B cell (primary cell): ENCODE results near the gene ITPR2. TPM values are rescaled to one million over a fixed set of nuclear protein-coding genes. Genes with fewer than 3 reads are reported as not detected.

Source experiments
- ATAC-seq: fragments of 200-7000 bp; cut with Tn5 transposase; one replicate; pipeline ENCODE4 v1.10.0; 2021; ENCODE audit warnings: low read depth, mild to moderate bottlenecking, moderate number of reproducible peaks, moderate library complexity
- CTCF ChIA-PET: fragments of 350-600 bp; sonication (Branson Sonifier 250); formaldehyde crosslinking; loops from one replicate; lab custom pipeline; 2021; ENCODE audit warnings: antibody characterized with exemption, inconsistent platforms; lab: Charles Lee
- POLR2A ChIA-PET: fragments of 350-600 bp; sonication (Branson Sonifier 250); formaldehyde crosslinking; loops from one replicate; lab custom pipeline; 2021; ENCODE audit warnings: antibody characterized with exemption; lab: Charles Lee
- DNase-seq: peaks from one replicate; pipeline ENCODE4 v3.0.0; 2013
- H2AFZ ChIP-seq: 2 replicates; pipeline ENCODE4 v1.6.1; 2012; ENCODE audit warnings: mild to moderate bottlenecking, low read depth, low read length; ENCODE audit not compliant: insufficient read depth, poor library complexity, severe bottlenecking
- H3K27ac ChIP-seq, 2 donors: 1 replicate in 1 of 2; 2 replicates in 1 of 2; pipeline ENCODE4 v1.5.1; 2012 to 2013; ENCODE audit warnings: low read length in 2 of 2, mild to moderate bottlenecking in 2 of 2, moderate library complexity in 1 of 2
- H3K27me3 ChIP-seq, 4 experiments: fragments of 200-600 bp in 1 of 4; sonication (generic) in 1 of 4; replicated peaks in 1 of 4; 1 replicate in 2 of 4; 2 replicates in 2 of 4; pipeline versions ENCODE4 v1.6.1 to v1.7.0; 2013 to 2016; ENCODE audit warnings: low read length in 3 of 4, mild to moderate bottlenecking in 2 of 4, mixed read lengths in 1 of 4, moderate library complexity in 1 of 4; ENCODE audit not compliant: insufficient read depth in 4 of 4, control insufficient read depth in 3 of 4; ENCODE audit errors: control extremely low read depth in 1 of 4
- H3K36me3 ChIP-seq, 2 experiments: replicated peaks in 1 of 2; 1 replicate in 1 of 2; 2 replicates in 1 of 2; pipeline versions ENCODE4 v1.6.1 to v1.7.1; 2013; ENCODE audit warnings: low read length in 1 of 2; ENCODE audit not compliant: insufficient read depth in 2 of 2, control insufficient read depth in 1 of 2; ENCODE audit errors: control extremely low read depth in 1 of 2, extremely low read depth in 1 of 2
- H3K4me1 ChIP-seq, 2 donors: fragments of 200-600 bp in 1 of 2; sonication (generic) in 1 of 2; 1 replicate in 1 of 2; 2 replicates in 1 of 2; pipeline versions ENCODE4 v1.5.1 to v1.6.1; 2013 to 2017; ENCODE audit warnings: low read length in 2 of 2; ENCODE audit not compliant: control insufficient read depth in 2 of 2, insufficient read depth in 2 of 2
- H3K4me2 ChIP-seq: replicated peaks from 2 replicates; pipeline ENCODE3; 2012; ENCODE audit warnings: mild to moderate bottlenecking, low read depth, low read length; ENCODE audit not compliant: poor library complexity, severe bottlenecking
- H3K4me3 ChIP-seq, 5 experiments: fragments of 200-600 bp in 1 of 5; sonication (generic) in 1 of 5; 1 replicate in 3 of 5; 2 replicates in 2 of 5; pipeline versions ENCODE4 v1.5.1 to v1.7.0; 2011 to 2016; ENCODE audit warnings: low read length in 4 of 5, mild to moderate bottlenecking in 4 of 5, low read depth in 2 of 5, control low read depth in 1 of 5, moderate library complexity in 1 of 5; ENCODE audit not compliant: insufficient read depth in 1 of 5; ENCODE audit errors: control extremely low read depth in 1 of 5, extremely low read depth in 1 of 5
- H3K79me2 ChIP-seq: fragments of 200-600 bp; sonication (generic); one replicate; pipeline ENCODE4 v1.6.0; 2016; ENCODE audit warnings: low read length; ENCODE audit not compliant: control insufficient read depth, insufficient read depth
- H3K9ac ChIP-seq: fragments of 200-600 bp; sonication (generic); 2 replicates; pipeline ENCODE4 v1.6.1; 2017; ENCODE audit warnings: mild to moderate bottlenecking, low read length, moderate library complexity
- H3K9me3 ChIP-seq, 3 donors: one replicate each; pipeline versions ENCODE4 v1.6.1 to v1.7.1; 2013; ENCODE audit warnings: low read length in 2 of 3; ENCODE audit not compliant: control insufficient read depth in 2 of 3, insufficient read depth in 1 of 3; ENCODE audit errors: control extremely low read depth in 1 of 3
- H4K20me1 ChIP-seq: 2 replicates; pipeline ENCODE4 v1.6.0; 2012; ENCODE audit warnings: mild to moderate bottlenecking, low read length; ENCODE audit not compliant: insufficient read depth, control insufficient read depth, poor library complexity, severe bottlenecking
- H3K27ac Mint-ChIP-seq: one replicate; pipeline ENCODE4 v1.8.0; 2021; ENCODE audit warnings: mixed read lengths
- H3K27me3 Mint-ChIP-seq: one replicate; pipeline ENCODE4 v1.8.0; 2021; ENCODE audit warnings: mixed read lengths
- H3K4me1 Mint-ChIP-seq: one replicate; pipeline ENCODE4 v1.8.0; 2021; ENCODE audit warnings: mixed read lengths
- H3K4me3 Mint-ChIP-seq: one replicate; pipeline ENCODE4 v1.8.0; 2021; ENCODE audit warnings: mixed read lengths
- H3K9me3 Mint-ChIP-seq: one replicate; pipeline ENCODE4 v1.8.0; 2022; ENCODE audit warnings: mixed read lengths; ENCODE audit not compliant: insufficient read depth
- CTCF ChIP-seq: fragments of 200-600 bp; IDR thresholded peaks from one replicate; pipeline ENCODE4 v1.8.0; 2022; ENCODE audit warnings: antibody characterized with exemption, mild to moderate bottlenecking
- EZH2 ChIP-seq: IDR thresholded peaks from 2 replicates; pipeline ENCODE4 v1.6.1; 2012; ENCODE audit warnings: borderline replicate concordance, low read depth, mild to moderate bottlenecking, moderate library complexity, low read length; ENCODE audit not compliant: insufficient read depth, poor library complexity, severe bottlenecking
- WGBS: methylation state at CpG from one replicate; pipeline ENCODE4 v1.1.5; 2013; ENCODE audit warnings: missing lambda C conversion rate; ENCODE audit not compliant: insufficient coverage; 5-methylcytosine and 5-hydroxymethylcytosine counted together
- intact Hi-C: fragments of 100-400 bp; cut with micrococcal nuclease; formaldehyde crosslinking; loops from one replicate; pipeline ENCODE4 v1.10.0; 2022
- polyA plus RNA-seq: library from polyadenylated mRNA; depleted of rRNA; stranded (reverse); fragments of >200 nt; gene quantifications from 2 replicates; pipeline ENCODE4 v1.2.3, GENCODE V29; 2012
- total RNA-seq, 2 donors: library from RNA; stranded (reverse); fragments of 120-200 nt in 1 of 2; gene quantifications; 1 replicate in 1 of 2; 2 replicates in 1 of 2; pipeline versions ENCODE4 v1.2.3 to v1.2.4, GENCODE V29; 2013 to 2022

Gene ITPR2
- total and polyA plus RNA-seq, 2 donors (not counting 1 experiment from before 2014, with no cell fraction given) = 4.3 to 113 TPM

GRCh38 chr12:26767116-26767515 lies 65.9 kb downstream of the ITPR2 start:
- ChIA-PET POLR2A (no interaction called here), CTCF (no interaction called here)
- H3K9me3 ChIP-seq = peaks cover 0 to 15% (median 1%) of the 10 kb centered on the region in 3 donors
- H3K27me3 ChIP-seq = no peaks in the 10 kb centered on the region
- Mint-ChIP-seq H3K4me1 (peaks cover 27% of the 10 kb centered on the region), H3K27me3 (no peaks in the 10 kb centered on the region), H3K4me3 (no peak overlapping the region), H3K9me3 (peaks cover 5% of the 10 kb centered on the region), H3K27ac (no peak overlapping the region)
- 100% methylated on average over 1 of the region's 1 CpG for WGBS
- DNase-seq (no peak), ATAC-seq (no peak)
- no peak overlapping the region for H3K27ac ChIP-seq
- H3K36me3 ChIP-seq = peaks cover 0 to 2% of the 10 kb centered on the region in 2 experiments
- H3K4me2 ChIP-seq = no peak overlapping the region
- intact Hi-C loops = no loop called here
- no peak overlapping the region for H3K4me3 ChIP-seq
- peaks cover 16% of the 10 kb centered on the region for H3K79me2 ChIP-seq
- no peak for TF ChIP-seq EZH2
- no peak for TF ChIP-seq CTCF
- H4K20me1 ChIP-seq = peaks cover 9% of the 10 kb centered on the region
- no peak overlapping the region for H3K9ac ChIP-seq
- no peak overlapping the region for H2AFZ ChIP-seq
- peaks cover 19 to 20% of the 10 kb centered on the region in 2 donors for H3K4me1 ChIP-seq

- CTCF ChIA-PET = no interaction called here
- H3K4me1 Mint-ChIP-seq = no peaks in the 10 kb centered on the region
- TF ChIP-seq EZH2 = no peak
- no peak for TF ChIP-seq CTCF
- intact Hi-C loops = no loop called here
- Histone ChIP-seq H3K4me1 (no peaks in the 10 kb centered on the region), H3K4me3 (no peak overlapping the region), H4K20me1 (peaks cover 8% of the 10 kb centered on the region), H3K27ac (no peak overlapping the region), H3K9me3 (peaks cover 9 to 30% (median 14%) of the 10 kb centered on the region in 3 donors), H3K27me3 (no peaks in the 10 kb centered on the region), H3K36me3 (peaks cover 0 to 3% of the 10 kb centered on the region in 2 experiments), H3K9ac (no peak overlapping the region), H2AFZ (no peak overlapping the region), H3K4me2 (no peak overlapping the region), H3K79me2 (peaks cover 39% of the 10 kb centered on the region)
- ATAC-seq (no peak), DNase-seq (no peak)
- WGBS = no CpG with 5 or more reads among the region's 1 CpG
- peaks cover 20% of the 10 kb centered on the region for H3K9me3 Mint-ChIP-seq
- no peak overlapping the region for H3K4me3 Mint-ChIP-seq
- POLR2A ChIA-PET = no interaction called here
- no peak overlapping the region for H3K27ac Mint-ChIP-seq
- no peaks in the 10 kb centered on the region for H3K27me3 Mint-ChIP-seq
These were observed 70.8 kb downstream of the ITPR2 start for GRCh38 chr12:26762186-26762585.
